ENCODE data around the gene PIK3R6. TPM values are rescaled to one million over a fixed set of nuclear protein-coding genes. Genes with fewer than 3 reads are reported as not detected.
A peak's percentile ranks its signal among the peaks of the same experiment; 100 is the strongest.
"Not testable (repeated sequence)": the region's sequence is repeated elsewhere in the genome, so short reads cannot be mapped to it uniquely, and the experiment has no call there.

Gene PIK3R6
- total RNA-seq, 2 donors from 2014 or later = 0.67 to 0.83 TPM

DNA sequence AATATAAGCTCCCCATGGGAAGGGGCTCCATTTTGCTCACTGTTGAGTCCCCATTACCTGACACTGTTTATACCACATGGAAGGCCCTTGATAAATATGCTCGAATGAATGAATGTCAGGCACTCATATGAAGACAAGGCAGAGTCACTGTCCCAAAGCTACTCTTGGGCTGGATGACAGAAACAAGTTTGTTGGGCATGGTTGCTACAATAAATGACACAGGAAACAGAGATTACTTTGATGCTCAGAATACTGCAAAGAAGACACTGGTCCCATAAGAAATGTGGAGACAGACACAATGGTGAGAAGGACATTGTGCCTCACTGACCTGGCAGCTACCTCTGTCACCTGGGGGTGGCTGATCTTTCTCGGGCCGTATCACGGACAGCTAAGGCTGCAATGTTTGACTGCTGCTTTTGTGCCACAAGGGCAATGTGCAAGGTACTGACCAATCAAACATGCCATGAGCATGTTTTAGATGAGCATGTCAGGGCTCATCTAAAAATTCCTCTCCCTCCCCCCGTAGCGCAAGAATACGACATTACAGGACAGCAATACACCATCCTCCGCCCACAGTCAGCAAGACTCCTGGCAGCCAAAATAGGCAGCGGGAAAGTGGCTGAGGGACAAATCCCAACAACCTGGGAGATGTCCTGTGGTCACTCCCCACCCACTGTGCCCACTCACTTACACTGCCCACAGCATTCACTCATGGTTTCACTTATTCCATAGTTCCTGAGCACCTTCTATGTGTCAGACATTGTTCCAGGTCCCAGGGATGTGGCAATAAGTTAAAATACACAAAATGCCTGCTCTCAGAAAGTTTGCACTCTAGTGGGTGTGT lies 5.0 kb downstream of the PIK3R6 start:
- DNase-seq (no peak), ATAC-seq (no peak)
- no peaks in the 10 kb centered on the region for H3K27me3 Mint-ChIP-seq
- H3K36me3 Mint-ChIP-seq (ENCODE audit: low read depth) = no peaks in the 10 kb centered on the region
- peaks cover 16% of the 10 kb centered on the region for H3K4me1 Mint-ChIP-seq
- H3K9me3 ChIP-seq (ENCODE audit: control insufficient read depth, low read length, poor library complexity, severe bottlenecking) = no peaks in the 10 kb centered on the region
- no peak overlapping the region for H3K27ac Mint-ChIP-seq
- H3K4me3 Mint-ChIP-seq = no peak overlapping the region

DNA sequence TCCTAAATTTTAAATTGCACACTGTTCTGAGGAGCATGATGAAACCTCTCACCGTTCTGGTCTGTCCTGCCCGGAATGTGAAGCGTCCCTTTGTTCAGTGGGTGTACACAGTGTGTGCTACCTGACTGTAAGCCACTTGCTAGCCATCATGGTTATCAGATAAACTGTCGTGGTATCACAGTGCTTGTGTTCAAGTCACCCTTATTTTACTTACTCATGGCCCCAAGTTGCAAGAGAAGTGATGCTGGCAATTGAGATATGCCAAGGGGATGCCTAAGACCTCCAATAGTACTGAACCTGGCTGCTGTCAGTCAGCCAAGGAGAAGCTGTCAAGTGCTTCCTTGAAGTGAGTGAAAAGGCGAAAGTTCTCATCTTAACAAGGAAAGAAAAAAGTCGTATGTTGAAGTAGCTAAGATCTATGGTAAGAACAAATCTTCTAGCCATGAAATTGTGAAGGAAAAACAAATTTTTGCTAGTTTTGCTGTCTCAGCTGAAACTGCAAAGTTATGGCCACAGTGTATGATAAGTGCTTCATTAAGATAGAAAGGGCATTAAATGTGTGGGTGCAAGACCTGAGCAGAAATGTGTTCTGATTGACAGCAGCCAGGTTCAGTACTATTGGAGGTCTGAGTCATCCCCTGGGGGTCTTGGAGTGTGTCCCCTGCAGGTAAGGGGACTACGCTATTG lies 5.8 kb downstream of the PIK3R6 start:
- Mint-ChIP-seq H3K36me3 (ENCODE audit: low read depth) (no peaks in the 10 kb centered on the region), H3K4me1 (peaks cover 12% of the 10 kb centered on the region), H3K27me3 (no peaks in the 10 kb centered on the region), H3K27ac (peak overlapping the region; percentile 34), H3K4me3 (no peak overlapping the region)
- DNase-seq = no peak
- H3K9me3 ChIP-seq (ENCODE audit: control insufficient read depth, low read length, poor library complexity, severe bottlenecking) = no peaks in the 10 kb centered on the region
- no peak for ATAC-seq

DNA sequence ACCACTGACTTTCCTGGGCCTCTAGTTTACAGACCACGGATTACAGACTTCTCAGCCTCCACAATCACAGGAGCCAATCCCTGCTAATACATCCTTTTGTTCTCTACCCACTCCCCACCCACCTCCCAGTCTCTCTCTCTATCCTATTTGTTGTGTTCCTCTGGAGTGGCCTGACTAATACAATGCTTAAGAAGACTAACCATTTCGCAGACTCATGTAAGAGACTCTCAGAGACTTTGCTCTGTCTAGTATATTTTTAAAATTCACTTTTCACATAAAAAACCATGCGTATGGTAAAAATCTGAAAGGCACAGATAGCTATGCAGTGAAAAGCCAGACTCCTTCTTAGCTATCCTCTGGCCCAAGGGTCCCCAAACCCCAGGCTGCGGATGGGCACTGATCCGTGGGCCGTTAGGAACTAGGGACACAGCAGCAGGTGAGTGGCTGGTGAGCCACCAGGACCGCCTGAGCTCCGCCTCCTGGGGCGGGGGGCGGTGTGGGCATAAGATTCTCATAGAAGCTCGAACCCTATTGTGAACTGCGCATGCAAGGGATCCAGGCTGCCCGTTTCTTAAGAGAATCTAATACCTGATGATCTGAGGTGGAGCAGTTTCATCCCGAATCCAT lies 7.6 kb downstream of the PIK3R6 start:
- no peak overlapping the region for H3K27ac Mint-ChIP-seq
- H3K4me1 Mint-ChIP-seq = peaks cover 10% of the 10 kb centered on the region
- H3K4me3 Mint-ChIP-seq = no peak overlapping the region

DNA sequence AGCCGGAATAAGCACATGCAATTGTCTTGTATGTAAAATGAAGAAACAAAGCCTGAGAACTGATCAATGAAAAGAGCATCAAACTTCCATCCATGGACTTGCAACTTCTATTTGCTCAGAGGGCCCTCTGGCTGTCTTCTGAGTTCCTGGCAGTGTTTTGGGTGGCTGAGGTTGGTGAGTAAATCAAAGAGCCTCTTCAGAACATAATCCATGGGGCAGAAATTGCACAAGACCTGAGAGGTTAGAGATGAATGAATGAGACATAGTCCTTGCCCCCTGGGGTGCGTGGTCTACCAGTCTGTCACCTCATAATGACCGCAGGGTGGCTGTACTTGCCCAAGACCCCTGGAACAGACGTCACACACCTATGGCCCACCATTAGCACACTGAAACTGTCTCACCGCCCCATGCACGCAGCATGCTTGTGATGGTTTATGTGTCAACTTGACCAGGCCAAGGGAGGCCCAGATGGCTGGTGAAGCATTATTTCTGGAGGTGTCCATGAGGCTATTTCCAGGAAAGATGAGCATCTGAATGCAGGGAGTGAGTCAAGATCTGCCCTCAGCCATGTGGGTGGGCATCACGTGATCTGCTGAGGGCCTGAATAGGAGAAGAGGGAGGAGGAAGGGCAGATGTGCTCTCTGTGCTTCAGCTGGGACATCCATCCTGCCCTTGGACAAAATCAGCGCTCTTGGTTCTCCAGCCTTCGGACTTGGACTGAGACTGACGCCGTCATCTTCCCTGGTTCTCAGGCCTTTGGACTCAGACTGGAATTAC lies 8.3 kb downstream of the PIK3R6 start:
- H3K9me3 ChIP-seq (ENCODE audit: control insufficient read depth, low read length, poor library complexity, severe bottlenecking) = no peaks in the 10 kb centered on the region
- no peaks in the 10 kb centered on the region for H3K27me3 Mint-ChIP-seq
- no peak overlapping the region for H3K27ac Mint-ChIP-seq
- H3K4me3 Mint-ChIP-seq = no peak overlapping the region
- ATAC-seq (no peak), DNase-seq (no peak)
- H3K36me3 Mint-ChIP-seq (ENCODE audit: low read depth) = no peaks in the 10 kb centered on the region
- H3K4me1 Mint-ChIP-seq = peaks cover 10% of the 10 kb centered on the region

More for the DNA sequence above, 7.6 kb downstream of the PIK3R6 start:
- no peak for DNase-seq
- Mint-ChIP-seq H3K36me3 (ENCODE audit: low read depth) (no peaks in the 10 kb centered on the region), H3K27me3 (no peaks in the 10 kb centered on the region)
- H3K9me3 ChIP-seq (ENCODE audit: control insufficient read depth, low read length, poor library complexity, severe bottlenecking) = no peaks in the 10 kb centered on the region
- no peak for ATAC-seq

DNA sequence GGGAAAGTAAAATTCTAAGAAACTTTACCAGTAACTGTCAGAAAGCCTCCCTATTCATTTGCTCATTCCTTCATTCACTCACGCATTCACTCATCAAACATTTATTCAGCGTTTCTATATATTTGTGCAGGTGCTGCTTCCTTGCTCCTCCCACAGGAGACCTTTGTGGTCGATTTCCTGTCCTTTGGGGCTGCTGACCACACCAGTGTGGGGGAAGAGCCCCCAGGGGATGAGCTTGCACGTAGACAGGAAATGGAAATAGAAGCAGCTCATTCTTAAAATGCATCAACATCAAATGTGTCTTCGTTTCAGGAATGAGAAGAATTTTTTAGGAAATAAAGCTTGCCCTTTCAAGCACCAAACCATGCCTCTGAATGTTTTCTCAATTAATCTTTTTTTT lies 9.6 kb downstream of the PIK3R6 start:
- no peaks in the 10 kb centered on the region for H3K36me3 Mint-ChIP-seq (ENCODE audit: low read depth)
- H3K4me3 Mint-ChIP-seq = peak overlapping the region; percentile 45
- ATAC-seq (peak; percentile 28), DNase-seq (no peak)
- H3K9me3 ChIP-seq (ENCODE audit: control insufficient read depth, low read length, poor library complexity, severe bottlenecking) = no peaks in the 10 kb centered on the region
- no peaks in the 10 kb centered on the region for H3K27me3 Mint-ChIP-seq
- H3K4me1 Mint-ChIP-seq = peaks cover 10% of the 10 kb centered on the region
- H3K27ac Mint-ChIP-seq = no peak overlapping the region

DNA sequence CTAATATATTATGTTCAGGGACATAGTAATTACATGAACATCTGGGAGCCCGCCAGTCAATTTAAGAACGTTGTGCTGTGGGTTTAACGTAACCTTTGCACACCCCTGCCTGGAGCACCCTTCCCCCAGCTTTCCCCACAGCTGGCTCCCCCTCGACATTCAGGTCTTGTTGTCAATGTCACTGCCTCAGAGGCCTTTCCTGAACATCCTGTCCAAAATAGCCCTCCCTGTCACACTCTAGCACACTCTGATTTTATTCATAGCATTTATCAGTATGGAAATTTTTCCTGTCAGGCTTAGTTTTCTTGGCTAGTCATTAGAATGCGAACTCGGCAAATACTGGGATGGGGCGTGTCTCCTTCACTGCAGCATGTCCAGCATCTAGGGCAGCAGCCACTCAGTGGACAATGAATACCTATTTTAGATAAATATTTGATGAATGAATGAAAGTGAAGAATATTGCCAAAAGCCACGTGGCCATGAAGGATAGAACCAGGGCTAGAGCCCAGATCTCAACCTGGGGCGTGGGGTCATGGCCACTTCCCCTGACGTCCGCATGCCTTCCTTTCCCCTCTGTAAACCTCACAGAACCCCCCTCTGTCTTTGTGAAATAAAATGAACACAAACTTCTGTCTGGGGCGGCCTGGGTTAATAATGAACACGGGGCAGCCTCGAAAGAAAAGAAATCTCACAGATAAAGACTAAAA lies 10.5 kb downstream of the PIK3R6 start:
- peaks cover 10% of the 10 kb centered on the region for H3K4me1 Mint-ChIP-seq
- no peaks in the 10 kb centered on the region for H3K36me3 Mint-ChIP-seq (ENCODE audit: low read depth)
- no peaks in the 10 kb centered on the region for H3K9me3 ChIP-seq (ENCODE audit: control insufficient read depth, low read length, poor library complexity, severe bottlenecking)
- ATAC-seq = no peak
- H3K27me3 Mint-ChIP-seq = no peaks in the 10 kb centered on the region
- no peak for DNase-seq
- no peak overlapping the region for H3K4me3 Mint-ChIP-seq
- no peak overlapping the region for H3K27ac Mint-ChIP-seq

DNA sequence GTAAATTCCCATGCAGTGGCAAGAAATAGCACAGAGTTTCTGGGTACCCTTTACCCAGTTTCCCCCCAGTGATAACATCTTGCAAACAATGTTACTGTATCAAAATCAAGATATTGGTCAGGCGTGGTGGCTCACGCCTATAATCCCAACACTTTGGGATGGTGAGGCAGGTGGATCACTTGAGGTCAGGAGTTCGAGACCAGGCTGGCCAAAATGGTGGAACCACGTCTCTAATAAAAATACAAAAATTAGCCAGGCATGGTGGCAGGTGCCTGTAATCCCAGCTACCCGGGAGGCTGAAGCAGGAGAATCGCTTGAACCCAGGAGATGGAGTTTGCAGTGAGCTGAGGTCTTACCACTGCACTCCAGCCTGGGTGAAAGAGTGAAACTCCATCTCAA lies 11.3 kb downstream of the PIK3R6 start:
- not testable (repeated sequence) for H3K36me3 Mint-ChIP-seq (ENCODE audit: low read depth); ATAC-seq; H3K27ac Mint-ChIP-seq; DNase-seq; H3K4me3 Mint-ChIP-seq; H3K4me1 Mint-ChIP-seq; H3K9me3 ChIP-seq (ENCODE audit: control insufficient read depth, low read length, poor library complexity, severe bottlenecking); H3K27me3 Mint-ChIP-seq

DNA sequence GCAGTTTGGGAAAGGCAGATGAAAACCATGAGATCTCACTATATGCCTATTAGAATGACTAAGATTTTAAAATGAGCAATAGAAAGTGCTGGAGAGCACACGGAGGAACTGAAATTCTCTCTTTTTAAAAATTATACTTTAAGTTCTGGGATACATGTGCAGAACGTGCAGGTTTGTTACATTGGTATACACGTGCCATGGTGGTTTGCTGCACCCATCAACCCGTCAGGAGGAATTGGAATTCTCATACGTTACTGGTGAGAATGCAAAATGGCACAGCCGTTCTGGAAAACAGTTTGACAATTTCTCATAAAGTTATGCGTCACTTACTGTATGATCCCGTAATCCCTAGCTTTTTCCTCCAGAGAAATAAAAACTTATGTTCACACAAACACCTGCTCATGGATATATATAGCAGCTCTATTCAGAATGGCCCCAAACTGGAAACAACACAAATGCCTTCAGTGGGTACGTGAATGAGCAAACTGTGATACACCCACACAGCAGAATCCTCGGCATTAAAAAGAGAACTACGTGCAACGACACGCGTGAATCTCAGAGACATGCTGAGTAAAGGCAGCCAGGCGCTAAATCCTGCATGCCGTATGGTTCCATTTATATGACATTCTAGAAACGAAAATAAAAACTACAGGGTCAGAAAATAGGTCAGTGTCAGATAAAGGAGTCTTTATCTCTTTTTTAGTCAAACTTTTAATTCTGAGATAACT lies 11.8 kb downstream of the PIK3R6 start:
- H3K36me3 Mint-ChIP-seq (ENCODE audit: low read depth) = peaks cover 3% of the 10 kb centered on the region
- H3K27ac Mint-ChIP-seq = no peak overlapping the region
- peaks cover 5% of the 10 kb centered on the region for H3K27me3 Mint-ChIP-seq

DNA sequence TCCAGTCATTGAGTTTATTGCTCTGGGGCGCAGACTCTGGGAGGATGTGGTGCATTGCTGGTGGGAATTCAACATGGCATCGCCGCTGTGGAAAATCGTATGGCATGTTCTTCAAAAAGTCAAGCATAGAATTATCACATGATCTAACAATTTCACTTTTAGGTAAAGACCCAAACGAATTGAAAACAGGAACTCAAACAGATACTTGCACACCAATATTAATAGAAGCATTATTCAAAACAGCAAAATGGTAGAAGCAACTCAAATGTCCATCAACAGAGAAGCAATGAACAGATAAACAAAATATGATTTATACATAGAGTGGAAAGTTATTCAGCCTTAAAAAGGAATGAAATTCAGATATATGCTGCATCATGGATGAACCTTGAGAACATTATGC lies 15.9 kb downstream of the PIK3R6 start:
- H3K9me3 ChIP-seq (ENCODE audit: control insufficient read depth, low read length, poor library complexity, severe bottlenecking) = no peaks in the 10 kb centered on the region
- ATAC-seq = no peak
- peaks cover 3% of the 10 kb centered on the region for H3K36me3 Mint-ChIP-seq (ENCODE audit: low read depth)
- peaks cover 5% of the 10 kb centered on the region for H3K27me3 Mint-ChIP-seq
- no peak for DNase-seq
- no peak overlapping the region for H3K4me3 Mint-ChIP-seq
- H3K27ac Mint-ChIP-seq = no peak overlapping the region
- H3K4me1 Mint-ChIP-seq = peaks cover 2% of the 10 kb centered on the region

More for the DNA sequence above, 11.8 kb downstream of the PIK3R6 start:
- H3K4me3 Mint-ChIP-seq = no peak overlapping the region
- no peaks in the 10 kb centered on the region for H3K9me3 ChIP-seq (ENCODE audit: control insufficient read depth, low read length, poor library complexity, severe bottlenecking)
- DNase-seq (no peak), ATAC-seq (no peak)
- H3K4me1 Mint-ChIP-seq = peaks cover 10% of the 10 kb centered on the region

DNA sequence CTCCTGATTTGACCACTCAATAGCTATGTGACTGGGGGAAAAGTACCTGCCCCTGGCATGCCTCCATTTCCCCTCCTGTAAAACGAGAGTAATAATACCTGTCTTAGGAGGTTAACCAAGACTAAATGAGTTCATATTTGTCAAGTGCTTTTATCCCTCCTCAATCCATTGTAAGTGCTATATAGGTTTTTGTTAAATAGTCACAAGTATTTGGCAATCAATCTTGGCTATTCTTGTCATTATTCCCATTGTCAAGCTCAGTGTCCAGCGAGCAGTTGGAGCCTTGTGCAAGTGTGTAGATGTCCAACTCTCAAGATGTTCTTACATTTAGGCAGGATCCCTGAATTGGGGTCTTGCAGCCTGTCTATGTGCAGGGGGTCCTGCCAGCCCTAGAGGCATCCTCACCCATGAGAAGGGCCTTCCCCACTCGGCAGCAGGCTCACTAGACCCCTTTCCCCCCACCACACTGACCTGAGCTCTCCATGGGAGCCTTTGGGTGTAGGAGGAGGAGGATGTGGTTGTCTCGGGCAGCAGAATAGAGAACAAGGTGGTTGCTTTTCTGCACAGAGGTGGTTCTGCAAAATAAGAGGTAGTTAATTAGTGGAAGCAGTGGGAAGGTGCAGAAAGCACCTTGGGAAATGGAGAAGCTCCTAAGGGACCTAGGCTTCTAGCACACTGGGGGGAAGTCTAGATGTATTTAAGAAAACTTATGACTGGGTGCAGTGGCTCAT lies 18.0 kb downstream of the PIK3R6 start:
- Mint-ChIP-seq H3K27ac (no peak overlapping the region), H3K4me1 (peaks cover 2% of the 10 kb centered on the region), H3K36me3 (ENCODE audit: low read depth) (peaks cover 3% of the 10 kb centered on the region), H3K4me3 (no peak overlapping the region), H3K27me3 (peaks cover 5% of the 10 kb centered on the region)
- no peaks in the 10 kb centered on the region for H3K9me3 ChIP-seq (ENCODE audit: control insufficient read depth, low read length, poor library complexity, severe bottlenecking)
- ATAC-seq (no peak), DNase-seq (no peak)

DNA sequence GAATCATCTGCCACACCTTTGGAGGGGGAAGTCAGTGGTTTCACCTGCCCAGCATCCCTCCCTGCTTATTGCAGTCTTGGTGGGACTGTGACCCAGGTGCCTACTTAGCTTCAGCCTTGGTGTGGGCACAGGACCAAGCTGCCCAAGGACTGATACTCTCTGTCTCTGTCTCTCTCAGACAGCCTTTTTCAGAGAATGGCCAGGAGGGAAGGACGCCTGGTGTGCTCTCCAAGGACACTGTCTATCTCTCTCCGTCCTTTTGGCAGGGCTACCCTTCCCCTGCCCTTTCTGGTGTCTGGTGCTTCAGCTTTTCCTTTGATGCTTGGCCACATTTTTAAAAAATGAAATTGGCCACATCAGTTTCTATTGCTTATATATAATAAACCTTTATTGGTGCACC lies 19.6 kb downstream of the PIK3R6 start:
- DNase-seq (no peak), ATAC-seq (no peak)
- peaks cover 5% of the 10 kb centered on the region for H3K27me3 Mint-ChIP-seq
- H3K9me3 ChIP-seq (ENCODE audit: control insufficient read depth, low read length, poor library complexity, severe bottlenecking) = no peaks in the 10 kb centered on the region
- no peak overlapping the region for H3K4me3 Mint-ChIP-seq
- H3K4me1 Mint-ChIP-seq = peaks cover 5% of the 10 kb centered on the region
- H3K36me3 Mint-ChIP-seq (ENCODE audit: low read depth) = peaks cover 3% of the 10 kb centered on the region
- H3K27ac Mint-ChIP-seq = no peak overlapping the region
